ENCODE measurements around the gene C1QTNF4. TPM values are rescaled to one million over a fixed set of nuclear protein-coding genes. Genes with fewer than 3 reads are reported as not detected.

C1QTNF4 gene
- total RNA-seq, 1 experiment from 2014 or later, result 5.7 TPM

DNA sequence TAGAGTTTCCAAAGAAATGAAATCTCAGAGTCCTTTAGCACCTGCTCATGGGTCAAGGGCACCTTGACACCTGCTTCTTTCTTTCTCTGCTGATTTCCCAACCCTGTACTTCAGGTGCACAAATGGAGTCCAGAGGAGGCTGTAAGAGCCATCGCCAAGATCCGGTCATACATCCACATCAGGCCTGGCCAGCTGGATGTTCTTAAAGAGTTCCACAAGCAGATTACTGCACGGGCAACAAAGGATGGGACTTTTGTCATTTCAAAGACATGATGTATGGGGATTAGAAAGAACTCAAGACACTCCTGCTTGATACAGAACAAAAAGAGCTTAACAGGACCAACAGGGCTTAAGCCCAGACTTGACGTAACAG, 22.9 kb downstream of the C1QTNF4 start:
- no peak overlapping the region; a peak in 1 of 7 replicates for H3K27ac Mint-ChIP-seq
- no peaks in the 10 kb centered on the region; the same call in 1 of the 2 replicates for H3K79me2 ChIP-seq (ENCODE audit: insufficient read depth, low read length)
- H3T11ph ChIP-seq (ENCODE audit: low read length), result no peak overlapping the region
- no peaks in the 10 kb centered on the region for H3K27me3 ChIP-seq (ENCODE audit: insufficient read depth, low read length)
- H3K4me1 ChIP-seq (ENCODE audit: insufficient read depth, low read length), result no peaks in the 10 kb centered on the region
- H3K9me3 ChIP-seq (ENCODE audit: control insufficient read depth, low read depth, low read length), result no peaks in the 10 kb centered on the region
- peaks cover 21 to 75% (median 66%) of the 10 kb centered on the region in 3 experiments for H3K36me3 Mint-ChIP-seq (ENCODE audit: insufficient read depth in 1 of 3, low read depth in 3 of 3)
- no peak overlapping the region for H3K23ac ChIP-seq (ENCODE audit: insufficient read length, low read depth, low read length)
- H3K27ac ChIP-seq (ENCODE audit: insufficient read length, low read depth, low read length), result no peak overlapping the region
- H4K8ac ChIP-seq (replicated peaks; ENCODE audit: insufficient read length, low read depth, low read length), result no peak overlapping the region
- peaks cover 5 to 6% of the 10 kb centered on the region in 2 experiments; a peak in 3 of 4 replicates for H3K4me1 Mint-ChIP-seq
- TF ChIP-seq, protein P1, sequence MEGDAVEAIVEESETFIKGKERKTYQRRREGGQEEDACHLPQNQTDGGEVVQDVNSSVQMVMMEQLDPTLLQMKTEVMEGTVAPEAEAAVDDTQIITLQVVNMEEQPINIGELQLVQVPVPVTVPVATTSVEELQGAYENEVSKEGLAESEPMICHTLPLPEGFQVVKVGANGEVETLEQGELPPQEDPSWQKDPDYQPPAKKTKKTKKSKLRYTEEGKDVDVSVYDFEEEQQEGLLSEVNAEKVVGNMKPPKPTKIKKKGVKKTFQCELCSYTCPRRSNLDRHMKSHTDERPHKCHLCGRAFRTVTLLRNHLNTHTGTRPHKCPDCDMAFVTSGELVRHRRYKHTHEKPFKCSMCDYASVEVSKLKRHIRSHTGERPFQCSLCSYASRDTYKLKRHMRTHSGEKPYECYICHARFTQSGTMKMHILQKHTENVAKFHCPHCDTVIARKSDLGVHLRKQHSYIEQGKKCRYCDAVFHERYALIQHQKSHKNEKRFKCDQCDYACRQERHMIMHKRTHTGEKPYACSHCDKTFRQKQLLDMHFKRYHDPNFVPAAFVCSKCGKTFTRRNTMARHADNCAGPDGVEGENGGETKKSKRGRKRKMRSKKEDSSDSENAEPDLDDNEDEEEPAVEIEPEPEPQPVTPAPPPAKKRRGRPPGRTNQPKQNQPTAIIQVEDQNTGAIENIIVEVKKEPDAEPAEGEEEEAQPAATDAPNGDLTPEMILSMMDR (conservative IDR thresholded peaks at IDR 0.05), result no peak
- H3K4ac ChIP-seq (ENCODE audit: low read depth, low read length), result no peak overlapping the region
- H2BK120ac ChIP-seq (ENCODE audit: low read depth, low read length, poor library complexity, severe bottlenecking), result no peak overlapping the region
- no peak overlapping the region for H3K18ac ChIP-seq (ENCODE audit: insufficient read length, low read depth, low read length)
- no peak overlapping the region for H2BK15ac ChIP-seq (ENCODE audit: low read depth, low read length)
- no peak overlapping the region for H2BK12ac ChIP-seq (ENCODE audit: insufficient read length, low read depth, low read length)
- peaks cover 3% of the 10 kb centered on the region for H3K79me1 ChIP-seq (ENCODE audit: insufficient read depth, low read depth, low read length, poor library complexity, severe bottlenecking)
- H2BK20ac ChIP-seq (ENCODE audit: low read depth, low read length, poor library complexity, severe bottlenecking), result no peak overlapping the region
- H2BK5ac ChIP-seq (ENCODE audit: insufficient read length, low read length), result no peak overlapping the region
- H3K4me3 Mint-ChIP-seq, result no peak overlapping the region
- H3K9ac ChIP-seq (ENCODE audit: extremely low read depth, insufficient read length, low read length), result no peak overlapping the region
- H3K9me3 Mint-ChIP-seq, result no peaks in the 10 kb centered on the region
- H3K27me3 Mint-ChIP-seq (ENCODE audit: low read depth), result no peaks in the 10 kb centered on the region
- no CpG with 5 or more reads among the region's 4 CpGs for WGBS (ENCODE audit: extremely low coverage, insufficient read length, low lambda C conversion rate)
- no peaks in the 10 kb centered on the region for H3K23me2 ChIP-seq (ENCODE audit: insufficient read length, low read depth, low read length, poor library complexity, severe bottlenecking)
- no peak overlapping the region for H3K4me2 ChIP-seq (ENCODE audit: insufficient read depth, insufficient read length, low read length)
- H3K14ac ChIP-seq (ENCODE audit: insufficient read depth, low read length), result no peak overlapping the region
- H4K91ac ChIP-seq (ENCODE audit: insufficient read length, low read depth, low read length), result no peak overlapping the region
- no peak overlapping the region for H4K5ac ChIP-seq (ENCODE audit: insufficient read length, low read depth, low read length)
- no peak for DNase-seq
- no peaks in the 10 kb centered on the region for H4K20me1 ChIP-seq (ENCODE audit: control insufficient read depth, insufficient read depth, insufficient read length)
- no peak overlapping the region for H2AFZ ChIP-seq (ENCODE audit: low read length)
- no peak overlapping the region for H2AK5ac ChIP-seq (ENCODE audit: insufficient read length, low read length)
- H3K56ac ChIP-seq (ENCODE audit: insufficient read length, low read depth, low read length), result no peak overlapping the region

Data from H9 (cell line).